Measurements from ENCODE around the gene MRPL4. TPM values are rescaled to one million over a fixed set of nuclear protein-coding genes. Genes with fewer than 3 reads are reported as not detected.

The MRPL4 gene
- total RNA-seq, 4 donors from 2014 or later = 18.2 to 56.9 (median 31.1) TPM

- peaks cover 3 to 9% of the 10 kb centered on the region in 2 donors for H3K4me1 ChIP-seq
- H3K27ac ChIP-seq = peak overlapping the region; percentile 82 to 89
- no peaks in the 10 kb centered on the region for H3K27me3 ChIP-seq
- H3K9me3 ChIP-seq = no peaks in the 10 kb centered on the region
- peak overlapping the region in 1 of 2 donors; percentile 3 for H3K4me3 ChIP-seq
- TF ChIP-seq CTCF (IDR thresholded peaks at IDR 0.05) (no peak), POLR2A (IDR thresholded peaks at IDR 0.05) (no peak)
- intact Hi-C loops (cut with DNase I; ENCODE audit: low total_unique reads) = no loop called here
- DNase-seq = no peak
- H3K36me3 ChIP-seq = no peaks in the 10 kb centered on the region
Measured at GRCh38 chr19:10226021-10226375, 26.0 kb upstream of the MRPL4 start.

- H3K4me3 ChIP-seq = peak overlapping the region; percentile 3 to 5
- H3K36me3 ChIP-seq = no peaks in the 10 kb centered on the region
- H3K27me3 ChIP-seq = no peaks in the 10 kb centered on the region
- peak; percentile 92 to 95 for DNase-seq
- TF ChIP-seq CTCF (IDR thresholded peaks at IDR 0.05) (no peak), POLR2A (IDR thresholded peaks at IDR 0.05) (peak in 1 of 2 donors; percentile 19)
- H3K9me3 ChIP-seq = no peaks in the 10 kb centered on the region
- peaks cover 3 to 9% of the 10 kb centered on the region in 2 donors for H3K4me1 ChIP-seq
- peak overlapping the region; percentile 82 to 89 for H3K27ac ChIP-seq
- intact Hi-C loops (cut with DNase I; ENCODE audit: low total_unique reads) = no loop called here
Measured at GRCh38 chr19:10226376-10227025, 25.5 kb upstream of the MRPL4 start.

- H3K9me3 ChIP-seq = no peaks in the 10 kb centered on the region
- H3K27me3 ChIP-seq = no peaks in the 10 kb centered on the region
- TF ChIP-seq POLR2A (IDR thresholded peaks at IDR 0.05) (peak in 1 of 2 donors; percentile 15), CTCF (IDR thresholded peaks at IDR 0.05) (no peak)
- peak; percentile 46 to 64 for DNase-seq
- H3K36me3 ChIP-seq = no peaks in the 10 kb centered on the region
- H3K4me1 ChIP-seq = peaks cover 3 to 9% of the 10 kb centered on the region in 2 donors
- peak overlapping the region; percentile 82 to 89 for H3K27ac ChIP-seq
- intact Hi-C loops (cut with DNase I; ENCODE audit: low total_unique reads) = no loop called here
- peak overlapping the region in 1 of 2 donors; percentile 5 for H3K4me3 ChIP-seq
Measured at GRCh38 chr19:10227026-10227971, 24.7 kb upstream of the MRPL4 start.

GRCh38 chr19:10228393-10228792, 23.6 kb upstream of the MRPL4 start:
- Histone ChIP-seq H3K4me1 (peaks cover 3 to 9% of the 10 kb centered on the region in 2 donors), H3K36me3 (no peaks in the 10 kb centered on the region), H3K4me3 (no peak overlapping the region), H3K27me3 (no peaks in the 10 kb centered on the region), H3K27ac (peak overlapping the region; percentile 82 to 89), H3K9me3 (no peaks in the 10 kb centered on the region)
- TF ChIP-seq POLR2A (IDR thresholded peaks at IDR 0.05) = no peak
- TF ChIP-seq CTCF (IDR thresholded peaks at IDR 0.05) = no peak
- intact Hi-C loops (cut with DNase I; ENCODE audit: low total_unique reads) = no loop called here
- no peak for DNase-seq

- no peaks in the 10 kb centered on the region for H3K9me3 ChIP-seq
- peak overlapping the region; percentile 82 to 89 for H3K27ac ChIP-seq
- intact Hi-C loops (cut with DNase I; ENCODE audit: low total_unique reads) = no loop called here
- peak in 1 of 2 donors; percentile 34 for DNase-seq
- no peaks in the 10 kb centered on the region for H3K27me3 ChIP-seq
- H3K36me3 ChIP-seq = no peaks in the 10 kb centered on the region
- peaks cover 3 to 9% of the 10 kb centered on the region in 2 donors for H3K4me1 ChIP-seq
- H3K4me3 ChIP-seq = no peak overlapping the region
- no peak for TF ChIP-seq POLR2A (IDR thresholded peaks at IDR 0.05)
- peak; percentile 18 to 47 (median 40) for TF ChIP-seq CTCF (IDR thresholded peaks at IDR 0.05)
Measured at GRCh38 chr19:10228920-10229319, 23.1 kb upstream of the MRPL4 start.

All from uterus (tissue), 4 donors.